Aorta (tissue), 5 donors: ENCODE data around the gene SIRT1. TPM values are rescaled to one million over a fixed set of nuclear protein-coding genes. Genes with fewer than 3 reads are reported as not detected.
A peak's percentile ranks its signal among the peaks of the same experiment; 100 is the strongest.
"Not testable (repeated sequence)": the region's sequence is repeated elsewhere in the genome, so short reads cannot be mapped to it uniquely, and the experiment has no call there.

Source experiments
- ATAC-seq: fragments of 200-7000 bp; cut with Tn5 transposase; one replicate; pipeline ENCODE4 v1.9.1; 2022; ENCODE audit warnings: moderate library complexity; ENCODE audit not compliant: low FRiP score
- DNase-seq, 2 donors: peaks; one replicate each; pipeline ENCODE4 v3.0.0-alpha.2; 2020
- H3K27ac ChIP-seq, 2 donors: one replicate each; pipeline ENCODE4 v1.5.1; 2013; ENCODE audit warnings: low read length in 2 of 2, mild to moderate bottlenecking in 2 of 2, moderate library complexity in 2 of 2, control low read depth in 1 of 2, inconsistent platforms in 1 of 2, low read depth in 1 of 2
- H3K27me3 ChIP-seq, 2 donors: one replicate each; pipeline ENCODE4 v1.6.1; 2013; ENCODE audit warnings: control low read depth in 1 of 2, low read length in 1 of 2, mild to moderate bottlenecking in 1 of 2, moderate library complexity in 1 of 2; ENCODE audit not compliant: insufficient read depth in 2 of 2, control insufficient read depth in 1 of 2
- H3K36me3 ChIP-seq, 2 donors: one replicate each; pipeline ENCODE4 v1.6.1; 2013; ENCODE audit warnings: control low read depth in 1 of 2, low read length in 1 of 2, mild to moderate bottlenecking in 1 of 2; ENCODE audit not compliant: insufficient read depth in 2 of 2, control insufficient read depth in 1 of 2
- H3K4me1 ChIP-seq, 2 donors: one replicate each; pipeline ENCODE4 v1.6.1; 2013; ENCODE audit warnings: low read length in 2 of 2, control low read depth in 1 of 2, mild to moderate bottlenecking in 1 of 2, moderate library complexity in 1 of 2; ENCODE audit not compliant: insufficient read depth in 2 of 2, control insufficient read depth in 1 of 2
- H3K4me3 ChIP-seq, 2 donors: one replicate each; pipeline ENCODE4 v1.5.1; 2013; ENCODE audit warnings: low read length in 2 of 2, control low read depth in 1 of 2, mild to moderate bottlenecking in 1 of 2
- H3K9me3 ChIP-seq: one replicate; pipeline ENCODE4 v1.6.1; 2013; ENCODE audit warnings: mild to moderate bottlenecking, low read length; ENCODE audit not compliant: control insufficient read depth
- WGBS, 2 donors: extraction: QIAGEN DNeasy Blood & Tissue Kit; methylation state at CpG; one replicate each; pipeline ENCODE4 v1.1.7; 2013; 5-methylcytosine and 5-hydroxymethylcytosine counted together
- intact Hi-C, 2 donors: fragments of 100-400 bp; cut with DNase I; formaldehyde crosslinking; loops; one replicate each; pipeline versions ENCODE4 v1.14.2 to v1.15.0; 2022
- long read RNA-seq, 2 donors: library from polyadenylated mRNA; unstranded; transcript quantifications; one replicate each; pipeline ENCODE4 v2.0.0, GENCODE V29; 2020 to 2021
- polyA plus RNA-seq, 2 donors: library from polyadenylated mRNA; stranded (reverse); fragments of 200-250 nt; gene quantifications; one replicate each; pipeline ENCODE4 v1.2.3, GENCODE V29; 2013
- total RNA-seq, 2 donors: library from RNA; stranded (reverse); fragmentation: NEBNext Ultra II Directional; extraction: Animal tissue kit (Norgen Biotek cat#: 25700); gene quantifications; one replicate each; pipeline ENCODE4 v1.2.1, GENCODE V29; 2021
- donor health status: healthy with polysubstance abuse.
- donor health status: Bipolar disorder and iron deficiency.
- donor health status: DM: no; HTN: no; CAD: no.
- donor health status: DM: no; HTN: no; CAD: no.
- donor health status: DM: yes; HTN: yes; CAD: no.

The SIRT1 gene
- total RNA-seq (10 to 100 TPM; 21.7 to 24.8 TPM), polyA plus RNA-seq (10 to 100 TPM; 13.0 to 16.5 TPM)
- long read RNA-seq, donor 1, partial matches to known transcripts = 2 of 4 reads
- long read RNA-seq, donor 1, other reads (novel, unspliced or antisense) = 2 of 4 reads
- long read RNA-seq, donor 2, full-length matches to known transcripts = 5 of 11 reads
- long read RNA-seq, donor 2, partial matches to known transcripts = 5 of 11 reads
- long read RNA-seq, donor 2, other reads (novel, unspliced or antisense) = 1 of 11 reads

DNA sequence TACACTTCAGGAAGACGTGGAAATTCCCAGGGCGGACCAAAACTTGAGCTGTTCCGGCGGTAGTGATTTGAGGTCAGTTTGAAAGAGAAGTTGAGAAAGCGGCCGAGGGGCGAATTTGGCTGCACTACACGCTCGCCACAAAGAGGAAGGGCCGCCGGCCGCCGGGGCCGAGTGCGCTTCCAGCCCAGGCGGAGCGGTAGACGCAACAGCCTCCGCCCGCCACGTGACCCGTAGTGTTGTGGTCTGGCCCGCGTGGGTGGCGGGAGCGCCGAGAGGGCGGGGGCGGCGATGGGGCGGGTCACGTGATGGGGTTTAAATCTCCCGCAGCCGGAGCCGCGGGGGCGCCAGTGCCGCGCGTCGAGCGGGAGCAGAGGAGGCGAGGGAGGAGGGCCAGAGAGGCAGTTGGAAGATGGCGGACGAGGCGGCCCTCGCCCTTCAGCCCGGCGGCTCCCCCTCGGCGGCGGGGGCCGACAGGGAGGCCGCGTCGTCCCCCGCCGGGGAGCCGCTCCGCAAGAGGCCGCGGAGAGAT, at the start of gene SIRT1:
Gene SIRT1 (plus strand): TSS at position 344 of the 529 bp plus-strand sequence. CDS start 66 bp downstream, at position 410.
- no peaks in the 10 kb centered on the region for H3K9me3 ChIP-seq
- H3K4me3 ChIP-seq = peak within 1 kb of the TSS; percentile 85 to 91
- intact Hi-C loops = loop anchor here (1.0 to 10.0 kb wide), 2 partner anchors 448 to 450 kb away; partner anchors contain the start of genes HNRNPH3 (in 2 of the 2) and PBLD (in 2 of the 2)
- 0 to 1% methylated on average over 40 to 62 of the region's 62 CpGs for WGBS, 2 donors
- ATAC-seq (peak; percentile 97), DNase-seq (peak; percentile 98 to 99)
- no peaks in the 10 kb centered on the region for H3K27me3 ChIP-seq
- peak within 1 kb of the TSS; percentile 87 to 94 for H3K27ac ChIP-seq
- peaks cover 0 to 6% of the 10 kb centered on the region in 2 donors for H3K36me3 ChIP-seq
- H3K4me1 ChIP-seq = peaks cover 2 to 4% of the 10 kb centered on the region in 2 donors

DNA sequence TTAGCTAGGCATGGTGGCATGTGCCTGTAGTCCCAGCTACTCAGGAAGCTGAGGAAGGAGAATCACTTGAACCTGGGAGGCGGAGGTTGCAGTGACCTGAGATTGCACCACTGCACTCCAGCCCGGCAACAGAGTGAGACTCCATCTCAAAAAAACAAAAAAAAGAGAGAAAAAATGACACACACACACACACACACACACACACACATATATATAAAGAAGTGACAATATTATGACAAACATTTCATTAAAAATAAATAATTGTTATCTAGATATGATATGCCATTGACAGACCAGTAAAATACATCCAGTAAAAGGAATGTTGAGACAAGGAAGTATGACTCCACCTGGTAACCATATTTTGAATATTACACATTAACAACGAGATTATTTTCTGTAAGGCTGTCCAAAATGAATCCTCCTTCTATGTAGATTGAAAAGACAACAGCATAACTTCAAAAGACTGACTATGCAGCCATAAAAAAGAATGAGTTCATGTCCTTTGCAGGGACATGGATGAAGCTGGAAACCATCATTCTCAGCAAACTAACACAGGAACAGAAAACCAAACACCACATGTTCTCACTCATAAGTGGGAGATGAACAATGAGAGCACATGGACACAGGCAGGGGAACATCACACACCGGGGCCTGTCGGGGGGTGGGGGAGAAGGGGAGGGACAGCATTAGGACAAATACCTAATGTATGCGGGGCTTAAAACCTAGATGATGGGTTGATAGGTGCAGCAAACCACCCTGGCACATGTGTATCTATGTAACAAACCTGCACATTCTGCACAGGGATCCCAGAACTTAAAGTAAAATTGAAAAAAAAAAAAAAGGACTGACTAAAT, 48.7 kb upstream of the SIRT1 start:
- ATAC-seq, H3K4me3 ChIP-seq, H3K27ac ChIP-seq, H3K9me3 ChIP-seq, H3K4me1 ChIP-seq, H3K27me3 ChIP-seq, H3K36me3 ChIP-seq, intact Hi-C loops, DNase-seq: not testable (repeated sequence)
- WGBS, 2 donors = 66 to 67% methylated on average over 6 of the region's 6 CpGs

DNA sequence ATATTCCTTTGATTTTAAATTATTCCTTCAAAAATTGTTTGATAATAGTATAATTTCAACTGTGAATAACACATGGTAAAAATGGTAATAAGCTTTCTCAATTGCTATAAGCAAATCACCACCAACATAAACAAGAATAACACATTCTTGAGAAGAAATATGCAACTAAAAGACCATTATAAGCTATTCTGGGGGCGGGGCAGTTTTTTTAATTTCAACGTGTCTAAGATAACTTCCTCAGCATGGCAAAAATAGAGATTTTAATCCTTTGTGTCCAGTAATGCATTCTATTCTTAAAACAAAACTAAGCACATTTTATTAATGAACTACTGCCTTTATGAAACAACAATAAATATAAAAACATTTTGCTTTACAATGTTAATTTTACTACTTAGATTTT, 48.0 kb upstream of the SIRT1 start:
- Histone ChIP-seq H3K4me1 (no peaks in the 10 kb centered on the region), H3K9me3 (no peaks in the 10 kb centered on the region), H3K36me3 (no peaks in the 10 kb centered on the region), H3K4me3 (no peak overlapping the region), H3K27ac (no peak overlapping the region), H3K27me3 (no peaks in the 10 kb centered on the region)
- DNase-seq = no peak
- 38 to 41% methylated on average over 2 of the region's 2 CpGs for WGBS, 2 donors
- ATAC-seq = no peak
- intact Hi-C loops = no loop called here

DNA sequence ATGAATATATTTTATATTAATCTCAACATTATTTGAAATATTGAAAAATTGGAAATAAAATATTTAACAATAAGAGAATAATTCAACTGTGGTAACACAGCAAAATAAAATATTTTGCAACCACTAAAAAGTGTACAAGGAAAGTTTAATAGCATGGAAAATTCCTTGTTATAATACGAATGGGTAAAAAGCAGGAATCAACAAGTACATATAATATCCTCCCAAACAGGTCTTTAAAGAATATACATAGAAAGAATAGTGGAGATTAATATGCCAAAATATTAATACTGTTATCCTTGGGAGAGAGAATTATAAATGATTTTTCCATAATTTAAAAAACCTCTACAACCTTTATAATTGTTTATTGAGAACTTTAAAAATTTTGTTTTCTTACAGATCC, 47.5 kb upstream of the SIRT1 start:
- Histone ChIP-seq H3K27me3 (no peaks in the 10 kb centered on the region), H3K4me3 (no peak overlapping the region), H3K36me3 (no peaks in the 10 kb centered on the region), H3K4me1 (no peaks in the 10 kb centered on the region), H3K27ac (no peak overlapping the region), H3K9me3 (no peaks in the 10 kb centered on the region)
- WGBS, 2 donors = 57 to 61% methylated on average over 1 of the region's 1 CpG
- intact Hi-C loops = no loop called here
- ATAC-seq (no peak), DNase-seq (no peak)

DNA sequence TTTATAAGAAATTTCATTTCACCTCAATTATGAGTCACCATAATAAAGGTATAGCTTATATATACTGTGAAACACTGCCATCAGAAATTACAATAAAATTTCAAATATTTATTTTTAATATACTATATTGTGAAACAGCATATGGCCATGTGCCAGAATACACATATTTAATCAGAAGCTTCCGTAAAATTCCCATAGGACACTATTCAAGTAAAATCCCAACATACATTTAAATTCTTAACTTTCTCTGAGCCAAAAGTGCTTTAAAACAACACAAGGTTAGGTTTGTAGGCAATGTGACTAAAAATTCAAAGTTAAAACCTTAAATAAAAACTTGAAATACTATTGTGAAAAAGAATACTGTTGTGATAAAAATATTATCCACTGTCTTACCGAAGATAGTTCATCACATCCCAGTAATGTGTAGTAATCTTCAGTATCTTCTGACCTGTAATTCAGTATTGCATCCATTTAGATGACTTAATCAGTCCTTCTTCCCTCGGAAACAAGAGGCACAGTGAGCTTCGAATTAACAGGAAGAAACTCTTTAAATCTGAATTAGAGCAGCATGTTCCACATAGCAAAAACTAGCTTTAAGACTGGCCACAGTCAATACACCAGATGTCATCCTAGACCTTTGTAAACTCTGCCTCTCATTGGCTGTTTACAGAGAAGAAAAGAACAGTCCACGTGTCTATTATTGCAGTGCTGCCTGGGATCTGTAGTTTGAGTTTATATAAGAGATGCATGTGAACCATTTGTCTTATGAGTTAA, 46.7 kb upstream of the SIRT1 start, which contains the start of gene DNAJC12:
Gene DNAJC12 (minus strand): TSS at position 648 of the 774 bp plus-strand sequence. CDS start 177 bp downstream, at position 471.
- ATAC-seq (peak; percentile 80), DNase-seq (no peak)
- Histone ChIP-seq H3K4me1 (no peaks in the 10 kb centered on the region), H3K27ac (no peak within 1 kb of the TSS), H3K4me3 (peak within 1 kb of the TSS in 1 of 2 donors; percentile 41), H3K36me3 (no peaks in the 10 kb centered on the region), H3K9me3 (peaks cover 2% of the 10 kb centered on the region), H3K27me3 (no peaks in the 10 kb centered on the region)
- intact Hi-C loops = no loop called here
- 4 to 7% methylated on average over 5 of the region's 5 CpGs for WGBS, 2 donors

DNA sequence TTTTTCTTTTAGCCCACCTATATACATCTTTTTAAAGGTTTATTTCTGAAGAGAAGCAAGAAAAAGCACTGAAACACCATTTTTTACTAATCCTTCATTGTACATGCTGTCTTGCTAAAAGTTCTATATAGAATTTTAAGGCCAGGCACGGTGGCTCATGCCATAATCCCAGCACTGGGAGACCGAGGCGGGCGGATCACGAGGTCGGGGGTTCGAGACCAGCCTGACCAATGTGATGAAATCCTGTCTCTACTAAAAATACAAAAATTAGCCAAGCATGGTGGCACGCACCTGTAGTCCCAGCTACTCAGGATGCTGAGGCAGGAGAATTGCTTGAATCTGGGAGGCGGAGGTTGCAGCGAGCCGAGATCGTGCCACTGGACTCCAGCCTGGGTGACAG, 44.9 kb upstream of the SIRT1 start:
- intact Hi-C loops, ATAC-seq, H3K27ac ChIP-seq, H3K4me3 ChIP-seq, H3K9me3 ChIP-seq, H3K4me1 ChIP-seq, H3K27me3 ChIP-seq, H3K36me3 ChIP-seq, DNase-seq: not testable (repeated sequence)
- 96 to 97% methylated on average over 12 of the region's 12 CpGs for WGBS, 2 donors

DNA sequence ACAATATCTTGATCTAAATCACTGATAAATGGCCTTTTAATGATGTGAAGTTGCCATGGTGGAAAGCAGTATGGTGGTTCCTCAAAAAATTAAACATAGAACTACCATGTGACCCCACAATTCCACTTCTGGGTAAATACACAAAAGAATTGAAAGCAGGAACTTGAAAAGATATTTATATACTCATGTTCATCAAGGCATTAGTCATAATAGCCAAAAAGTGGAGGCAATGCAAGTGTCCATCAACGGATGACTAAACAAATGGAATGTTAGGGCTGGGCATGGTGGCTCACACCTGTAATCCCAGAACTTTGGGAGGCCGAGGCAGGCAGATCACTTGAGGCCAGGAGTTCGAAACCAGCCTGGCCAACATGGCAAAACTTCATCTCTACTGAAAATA, 44.5 kb upstream of the SIRT1 start:
- no peaks in the 10 kb centered on the region for H3K27me3 ChIP-seq
- 89 to 93% methylated on average over 3 of the region's 3 CpGs for WGBS, 2 donors
- H3K36me3 ChIP-seq = no peaks in the 10 kb centered on the region
- H3K4me1 ChIP-seq = no peaks in the 10 kb centered on the region
- H3K9me3 ChIP-seq = peaks cover 2% of the 10 kb centered on the region
- H3K27ac ChIP-seq = no peak overlapping the region
- DNase-seq (no peak), ATAC-seq (no peak)
- H3K4me3 ChIP-seq = no peak overlapping the region
- intact Hi-C loops = no loop called here

DNA sequence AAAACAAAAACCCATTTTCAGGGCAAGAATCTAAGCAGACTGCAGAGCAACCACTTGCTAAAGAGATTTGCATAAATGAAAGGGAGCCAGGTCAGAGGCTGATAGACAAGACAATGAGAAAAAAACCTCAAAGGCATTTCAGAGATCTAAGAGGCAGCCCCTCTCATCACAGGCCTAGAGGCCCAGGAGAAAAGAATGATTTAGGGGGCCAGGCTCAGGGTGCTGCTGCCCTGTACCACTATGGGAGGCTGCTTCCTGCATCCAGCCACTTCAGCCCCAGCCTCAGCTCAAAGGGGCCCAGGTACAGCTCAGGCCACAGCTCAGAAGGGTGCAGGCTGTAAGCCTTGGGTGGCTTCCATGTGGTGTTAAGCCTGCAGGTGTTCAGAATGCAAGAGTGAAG, 42.7 kb upstream of the SIRT1 start:
- Histone ChIP-seq H3K27ac (no peak overlapping the region), H3K9me3 (peaks cover 2% of the 10 kb centered on the region), H3K36me3 (no peaks in the 10 kb centered on the region), H3K4me3 (no peak overlapping the region), H3K27me3 (no peaks in the 10 kb centered on the region), H3K4me1 (no peaks in the 10 kb centered on the region)
- no peak for ATAC-seq
- DNase-seq = no peak
- intact Hi-C loops = no loop called here
